CD1c-positive myeloid dendritic cell (primary cell): Measurements from ENCODE around the gene UBTD1.
"Not testable (repeated sequence)": the region's sequence is repeated elsewhere in the genome, so short reads cannot be mapped to it uniquely, and the experiment has no call there.

ENCODE experiments used
- DNase-seq: peaks from one replicate; pipeline ENCODE4 v3.0.0-alpha.2; 2016; ENCODE audit errors: extremely low spot score

UBTD1 gene

GRCh38 chr10:97515271-97515978, 16.7 kb downstream of the UBTD1 start:
- DNase-seq, result no peak

- DNase-seq, result no peak
Observed at GRCh38 chr10:97517096-97517750, 18.5 kb downstream of the UBTD1 start.

- DNase-seq, result no peak
Observed at GRCh38 chr10:97517778-97518300, 19.1 kb downstream of the UBTD1 start.

- DNase-seq, result no peak
Observed at GRCh38 chr10:97518301-97519043, 19.7 kb downstream of the UBTD1 start.

GRCh38 chr10:97519342-97519741, 20.6 kb downstream of the UBTD1 start:
- DNase-seq, result no peak

GRCh38 chr10:97520520-97520919, 21.8 kb downstream of the UBTD1 start:
- DNase-seq, result no peak

GRCh38 chr10:97520978-97521761, 22.4 kb downstream of the UBTD1 start:
- no peak for DNase-seq

- no peak for DNase-seq
Observed at GRCh38 chr10:97522071-97522470, 23.3 kb downstream of the UBTD1 start.

- DNase-seq, result no peak
Observed at GRCh38 chr10:97522937-97523336, 24.2 kb downstream of the UBTD1 start.

- DNase-seq, result no peak
Observed at GRCh38 chr10:97525086-97525485, 26.4 kb downstream of the UBTD1 start.

- DNase-seq, result no peak
Observed at GRCh38 chr10:97525683-97526110, 27.0 kb downstream of the UBTD1 start.

GRCh38 chr10:97528876-97529275, 30.2 kb downstream of the UBTD1 start:
- not testable (repeated sequence) for DNase-seq

- DNase-seq, result no peak
Observed at GRCh38 chr10:97529685-97530465, 31.2 kb downstream of the UBTD1 start.

GRCh38 chr10:97531401-97531986, 32.8 kb downstream of the UBTD1 start:
- DNase-seq, result no peak

GRCh38 chr10:97532935-97533671, 34.4 kb downstream of the UBTD1 start:
- no peak for DNase-seq

- DNase-seq, result no peak
Observed at GRCh38 chr10:97533888-97534287, 35.2 kb downstream of the UBTD1 start.

- DNase-seq, result peak; percentile 54
Observed at GRCh38 chr10:97534746-97535367, 36.1 kb downstream of the UBTD1 start.

GRCh38 chr10:97537186-97537869, 38.6 kb downstream of the UBTD1 start:
- DNase-seq, result no peak

GRCh38 chr10:97538411-97538810, 39.7 kb downstream of the UBTD1 start:
- DNase-seq, result no peak
